ENCODE data around the gene UNK.

UNK gene

GRCh38 chr17:75827308-75828075 is 42.9 kb downstream of the UNK start:
- peaks cover 18% of the 10 kb centered on the region for H3K36me3 ChIP-seq (ENCODE audit: low read depth)
- peak; percentile 57 for TF ChIP-seq CTCF (IDR thresholded peaks at IDR 0.05; ENCODE audit: poor library complexity, severe bottlenecking)
- H3K9me3 ChIP-seq (ENCODE audit: severe bottlenecking): no peaks in the 10 kb centered on the region
- DNase-seq (ENCODE audit: low spot score): peak; percentile 68
- H3K27ac ChIP-seq (ENCODE audit: poor library complexity, severe bottlenecking): no peak overlapping the region
- H3K4me3 ChIP-seq (ENCODE audit: severe bottlenecking): no peak overlapping the region
- no peaks in the 10 kb centered on the region for H3K27me3 ChIP-seq (ENCODE audit: insufficient read depth, poor library complexity, severe bottlenecking)
- peaks cover 9% of the 10 kb centered on the region for H3K4me1 ChIP-seq (ENCODE audit: insufficient read depth, poor library complexity, severe bottlenecking)
- peak; percentile 50 for ATAC-seq (ENCODE audit: low read depth)

- Histone ChIP-seq H3K4me3 (ENCODE audit: severe bottlenecking) (no peak overlapping the region), H3K4me1 (ENCODE audit: insufficient read depth, poor library complexity, severe bottlenecking) (peaks cover 10% of the 10 kb centered on the region), H3K9me3 (ENCODE audit: severe bottlenecking) (no peaks in the 10 kb centered on the region), H3K27me3 (ENCODE audit: insufficient read depth, poor library complexity, severe bottlenecking) (no peaks in the 10 kb centered on the region), H3K36me3 (ENCODE audit: low read depth) (peaks cover 16% of the 10 kb centered on the region), H3K27ac (ENCODE audit: poor library complexity, severe bottlenecking) (no peak overlapping the region)
- TF ChIP-seq CTCF (IDR thresholded peaks at IDR 0.05; ENCODE audit: poor library complexity, severe bottlenecking): no peak
- ATAC-seq (ENCODE audit: low read depth): no peak
- no peak for DNase-seq (ENCODE audit: low spot score)
These were observed 43.4 kb downstream of the UNK start for GRCh38 chr17:75828076-75828400.

GRCh38 chr17:75828741-75829140 is 44.1 kb downstream of the UNK start:
- Histone ChIP-seq H3K9me3 (ENCODE audit: severe bottlenecking) (no peaks in the 10 kb centered on the region), H3K4me3 (ENCODE audit: severe bottlenecking) (no peak overlapping the region), H3K36me3 (ENCODE audit: low read depth) (peaks cover 9% of the 10 kb centered on the region; the same call in 1 of the 2 replicates), H3K4me1 (ENCODE audit: insufficient read depth, poor library complexity, severe bottlenecking) (peaks cover 10% of the 10 kb centered on the region), H3K27ac (ENCODE audit: poor library complexity, severe bottlenecking) (no peak overlapping the region), H3K27me3 (ENCODE audit: insufficient read depth, poor library complexity, severe bottlenecking) (no peaks in the 10 kb centered on the region)
- DNase-seq (ENCODE audit: low spot score) (peak; percentile 65), ATAC-seq (ENCODE audit: low read depth) (no peak)
- TF ChIP-seq CTCF (IDR thresholded peaks at IDR 0.05; ENCODE audit: poor library complexity, severe bottlenecking): no peak

GRCh38 chr17:75829747-75830146 is 45.1 kb downstream of the UNK start:
- no peak for TF ChIP-seq CTCF (IDR thresholded peaks at IDR 0.05; ENCODE audit: poor library complexity, severe bottlenecking)
- no peaks in the 10 kb centered on the region for H3K36me3 ChIP-seq (ENCODE audit: low read depth)
- no peaks in the 10 kb centered on the region for H3K27me3 ChIP-seq (ENCODE audit: insufficient read depth, poor library complexity, severe bottlenecking)
- ATAC-seq (ENCODE audit: low read depth) (no peak), DNase-seq (ENCODE audit: low spot score) (no peak)
- no peak overlapping the region for H3K4me3 ChIP-seq (ENCODE audit: severe bottlenecking)
- H3K4me1 ChIP-seq (ENCODE audit: insufficient read depth, poor library complexity, severe bottlenecking): peaks cover 10% of the 10 kb centered on the region
- H3K9me3 ChIP-seq (ENCODE audit: severe bottlenecking): no peaks in the 10 kb centered on the region
- no peak overlapping the region for H3K27ac ChIP-seq (ENCODE audit: poor library complexity, severe bottlenecking)
